Measurements from ENCODE around the gene TSFM.
"Not testable (repeated sequence)": the region's sequence is repeated elsewhere in the genome, so short reads cannot be mapped to it uniquely, and the experiment has no call there.

The TSFM gene

GRCh38 chr12:57763881-57764661 lies 18.5 kb upstream of the TSFM start:
- no peak for DNase-seq (ENCODE audit: low read depth in 2 of 2)

- no peak for DNase-seq (ENCODE audit: low read depth in 2 of 2)
Observed at GRCh38 chr12:57764662-57765002, 18.0 kb upstream of the TSFM start.

GRCh38 chr12:57765003-57765697 lies 17.4 kb upstream of the TSFM start:
- DNase-seq (ENCODE audit: low read depth in 2 of 2) = no peak

- DNase-seq (ENCODE audit: low read depth in 2 of 2) = no peak
Observed at GRCh38 chr12:57765698-57766463, 16.7 kb upstream of the TSFM start.

GRCh38 chr12:57766464-57767304 lies 15.9 kb upstream of the TSFM start, which contains the start of gene CYP27B1:
TSS of gene CYP27B1 (minus strand) at chr12:57767078. CDS start at chr12:57767041, 37 bp downstream.
- DNase-seq (ENCODE audit: low read depth in 2 of 2) = no peak

- DNase-seq (ENCODE audit: low read depth in 2 of 2) = no peak
Observed at GRCh38 chr12:57767305-57767698, 15.3 kb upstream of the TSFM start.

GRCh38 chr12:57767876-57768275 lies 14.7 kb upstream of the TSFM start:
- no peak for DNase-seq (ENCODE audit: low read depth in 2 of 2)

- no peak for DNase-seq (ENCODE audit: low read depth in 2 of 2)
Observed at GRCh38 chr12:57769594-57769993, 13.0 kb upstream of the TSFM start.

GRCh38 chr12:57770734-57771133 lies 11.9 kb upstream of the TSFM start:
- no peak for DNase-seq (ENCODE audit: low read depth in 2 of 2)

GRCh38 chr12:57771236-57771872 lies 11.2 kb upstream of the TSFM start:
- DNase-seq (ENCODE audit: low read depth in 2 of 2) = peak; percentile 83 to 96

GRCh38 chr12:57771873-57772428 lies 10.6 kb upstream of the TSFM start, which contains the start of gene METTL1:
TSS of gene METTL1 (minus strand) at chr12:57772105. CDS start at chr12:57772083, 22 bp downstream.
- DNase-seq (ENCODE audit: low read depth in 2 of 2) = peak; percentile 90 to 93

- DNase-seq (ENCODE audit: low read depth in 2 of 2) = peak in 1 of 2 experiments; percentile 41
Observed at GRCh38 chr12:57772429-57773322, 9.9 kb upstream of the TSFM start, which contains the start of gene EEF1AKMT3. TSS of gene EEF1AKMT3 (plus strand) at chr12:57772614. CDS start at chr12:57772725, 111 bp downstream.

- DNase-seq (ENCODE audit: low read depth in 2 of 2) = not testable (repeated sequence)
Observed at GRCh38 chr12:57774634-57775033, 8.0 kb upstream of the TSFM start.

GRCh38 chr12:57775044-57775443 lies 7.5 kb upstream of the TSFM start:
- no peak for DNase-seq (ENCODE audit: low read depth in 2 of 2)

- DNase-seq (ENCODE audit: low read depth in 2 of 2) = no peak
Observed at GRCh38 chr12:57775563-57776246, 6.9 kb upstream of the TSFM start.

- no peak for DNase-seq (ENCODE audit: low read depth in 2 of 2)
Observed at GRCh38 chr12:57776247-57776587, 6.4 kb upstream of the TSFM start.

GRCh38 chr12:57777367-57777766 lies 5.2 kb upstream of the TSFM start:
- DNase-seq (ENCODE audit: low read depth in 2 of 2) = no peak

- DNase-seq (ENCODE audit: low read depth in 2 of 2) = no peak
Observed at GRCh38 chr12:57777911-57778310, 4.7 kb upstream of the TSFM start.

- DNase-seq (ENCODE audit: low read depth in 2 of 2) = no peak
Observed at GRCh38 chr12:57779736-57780135, 2.9 kb upstream of the TSFM start.

Measured in stimulated activated CD4-positive, alpha-beta T cell treated with anti-CD3 and anti-CD28 coated beads, Interleukin-12 subunit alpha, Interleukin-12 subunit beta, amount 100 ng/mL, for 24 hours (primary cell).